ENCODE results near the gene LTBP2. TPM values are rescaled to one million over a fixed set of nuclear protein-coding genes. Genes with fewer than 3 reads are reported as not detected.

The LTBP2 gene
- total and polyA plus RNA-seq, 3 donors from 2014 or later, result 19.6 to 45.3 (median 23.3) TPM

- WGBS, 2 donors, result 86 to 92% methylated on average over 3 of the region's 3 CpGs
- no peak for TF ChIP-seq CTCF (IDR thresholded peaks at IDR 0.05)
- TF ChIP-seq POLR2A (IDR thresholded peaks at IDR 0.05), result no peak
- DNase-seq, result no peak
- Histone ChIP-seq H3K4me3 (no peak overlapping the region), H3K4me1 (peaks cover 43% of the 10 kb centered on the region), H3K9me3 (no peaks in the 10 kb centered on the region), H3K36me3 (ENCODE audit: low read depth, missing control alignments) (no peaks in the 10 kb centered on the region), H3K27me3 (no peaks in the 10 kb centered on the region), H3K27ac (peak overlapping the region in 1 of 2 donors; percentile 75)
- intact Hi-C loops (cut with DNase I; ENCODE audit: low total_unique reads), result no loop called here
Observed at GRCh38 chr14:74620923-74621322, 8.9 kb upstream of the LTBP2 start.

- Histone ChIP-seq H3K4me1 (peaks cover 43% of the 10 kb centered on the region), H3K9me3 (no peaks in the 10 kb centered on the region), H3K27ac (peak overlapping the region in 1 of 2 donors; percentile 75), H3K36me3 (ENCODE audit: low read depth, missing control alignments) (no peaks in the 10 kb centered on the region), H3K4me3 (no peak overlapping the region), H3K27me3 (no peaks in the 10 kb centered on the region)
- intact Hi-C loops (cut with DNase I; ENCODE audit: low total_unique reads), result no loop called here
- no peak for DNase-seq
- TF ChIP-seq POLR2A (IDR thresholded peaks at IDR 0.05), result no peak
- WGBS, 2 donors, result 78 to 80% methylated on average over 2 of the region's 2 CpGs
Observed at GRCh38 chr14:74620497-74620921, 8.5 kb upstream of the LTBP2 start.

GRCh38 chr14:74619672-74620131 lies 7.7 kb upstream of the LTBP2 start:
- peak overlapping the region in 1 of 2 donors; percentile 75 for H3K27ac ChIP-seq
- peaks cover 43% of the 10 kb centered on the region for H3K4me1 ChIP-seq
- 41 to 45% methylated on average over 5 to 6 of the region's 6 CpGs for WGBS, 2 donors
- H3K27me3 ChIP-seq, result no peaks in the 10 kb centered on the region
- no peak for TF ChIP-seq CTCF (IDR thresholded peaks at IDR 0.05)
- no peak for TF ChIP-seq POLR2A (IDR thresholded peaks at IDR 0.05)
- H3K36me3 ChIP-seq (ENCODE audit: low read depth, missing control alignments), result no peaks in the 10 kb centered on the region
- intact Hi-C loops (cut with DNase I; ENCODE audit: low total_unique reads), result loop anchor here (10.0 kb wide), 1 partner anchor 185 kb away; no protein-coding TSS in a partner anchor
- peak; percentile 83 for DNase-seq
- no peaks in the 10 kb centered on the region for H3K9me3 ChIP-seq
- H3K4me3 ChIP-seq, result no peak overlapping the region

GRCh38 chr14:74618078-74618952 lies 6.3 kb upstream of the LTBP2 start:
- TF ChIP-seq POLR2A (IDR thresholded peaks at IDR 0.05), result no peak
- TF ChIP-seq CTCF (IDR thresholded peaks at IDR 0.05), result no peak
- peak; percentile 58 for DNase-seq
- WGBS, 2 donors, result 64 to 67% methylated on average over 10 of the region's 10 CpGs
- Histone ChIP-seq H3K9me3 (no peaks in the 10 kb centered on the region), H3K36me3 (ENCODE audit: low read depth, missing control alignments) (no peaks in the 10 kb centered on the region), H3K27me3 (no peaks in the 10 kb centered on the region), H3K4me1 (peaks cover 43% of the 10 kb centered on the region), H3K27ac (peak overlapping the region; percentile 0 to 75), H3K4me3 (no peak overlapping the region)
- intact Hi-C loops (cut with DNase I; ENCODE audit: low total_unique reads), result loop anchor here (10.0 kb wide), 1 partner anchor 186 kb away; no protein-coding TSS in a partner anchor

- 64% methylated on average over 8 to 13 of the region's 13 CpGs for WGBS, 2 donors
- Histone ChIP-seq H3K27ac (peak overlapping the region; percentile 0 to 75), H3K4me3 (no peak overlapping the region), H3K27me3 (no peaks in the 10 kb centered on the region), H3K36me3 (ENCODE audit: low read depth, missing control alignments) (no peaks in the 10 kb centered on the region), H3K4me1 (peaks cover 43% of the 10 kb centered on the region), H3K9me3 (no peaks in the 10 kb centered on the region)
- TF ChIP-seq CTCF (IDR thresholded peaks at IDR 0.05) (no peak), POLR2A (IDR thresholded peaks at IDR 0.05) (no peak)
- peak; percentile 33 for DNase-seq
- intact Hi-C loops (cut with DNase I; ENCODE audit: low total_unique reads), result loop anchor here (10.0 kb wide), 1 partner anchor 188 kb away; no protein-coding TSS in a partner anchor
Observed at GRCh38 chr14:74616996-74617700, 5.1 kb upstream of the LTBP2 start.

All from testis (tissue), 3 donors.